Forelimb muscle (tissue), 1 donor: Measurements from ENCODE around the gene ZDHHC19. TPM values are rescaled to one million over a fixed set of nuclear protein-coding genes. Genes with fewer than 3 reads are reported as not detected.
"Not testable (repeated sequence)": the region's sequence is repeated elsewhere in the genome, so short reads cannot be mapped to it uniquely, and the experiment has no call there.

Experiments used
- DNase-seq: peaks from one replicate; pipeline ENCODE4 v3.0.0-alpha.2; 2013; ENCODE audit warnings: low read depth
- polyA plus RNA-seq: library from polyadenylated mRNA; unstranded; fragments of 120-200 nt; gene quantifications from one replicate; pipeline ENCODE4 v1.2.1, GENCODE V29; 2013; ENCODE audit not compliant: insufficient read length

The ZDHHC19 gene
- polyA plus RNA-seq, 1 donor: 0.46 TPM

DNA sequence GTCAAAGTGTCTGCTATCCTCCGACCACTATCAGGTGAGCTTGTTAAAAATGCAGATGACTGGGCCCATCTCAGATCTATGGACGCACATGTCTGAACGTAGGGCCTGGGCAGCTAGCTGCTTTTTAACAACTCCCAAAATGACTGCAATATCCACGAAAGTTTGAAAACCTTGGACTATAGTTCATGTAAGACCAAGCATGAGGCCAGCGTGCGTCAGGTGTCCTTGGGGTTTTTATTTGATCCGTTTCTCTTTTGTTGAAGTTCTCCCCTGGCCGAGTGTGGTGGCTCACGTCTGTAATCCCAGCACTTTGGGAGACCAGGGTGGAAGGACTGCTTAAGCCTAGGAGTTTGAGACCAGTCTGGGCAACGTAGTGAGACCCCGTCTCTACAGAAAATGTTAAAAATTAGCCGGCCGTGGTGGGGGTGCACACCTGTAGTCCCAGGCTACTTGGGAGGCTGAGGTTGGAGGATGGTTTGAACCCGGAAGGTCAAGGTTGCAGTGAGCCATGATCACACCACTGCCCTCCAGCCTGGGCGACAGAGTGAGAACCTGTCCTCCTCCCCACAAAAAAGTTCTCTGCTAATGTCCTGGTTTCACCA lies 14.7 kb upstream of the ZDHHC19 start:
- no peak for DNase-seq

GRCh38 chr3:196225086-196225485 lies 13.9 kb upstream of the ZDHHC19 start:
- no peak for DNase-seq

GRCh38 chr3:196222876-196223595 lies 11.8 kb upstream of the ZDHHC19 start:
- DNase-seq: no peak

DNA sequence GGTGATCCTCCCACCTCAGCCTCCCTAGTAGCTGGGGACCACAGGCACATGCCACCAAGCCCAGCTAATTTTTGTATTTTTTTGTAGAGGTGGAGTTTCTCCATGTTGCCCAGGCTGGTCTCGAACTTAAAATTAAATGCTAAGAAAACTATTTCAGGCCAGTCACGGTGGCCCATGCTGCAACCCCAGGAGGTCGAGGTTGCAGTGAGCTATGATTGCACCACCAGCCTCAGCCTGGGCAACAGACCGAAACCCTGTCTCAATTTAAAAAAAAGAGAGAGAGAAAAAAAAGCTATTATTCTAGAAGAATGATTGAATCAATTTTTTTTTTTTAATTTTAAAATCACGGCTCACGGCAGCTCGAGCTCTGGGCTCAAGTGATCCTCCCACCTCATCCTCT lies 9.8 kb upstream of the ZDHHC19 start:
- DNase-seq: no peak

GRCh38 chr3:196220587-196220986 lies 9.4 kb upstream of the ZDHHC19 start:
- DNase-seq: no peak

GRCh38 chr3:196219970-196220311 lies 8.7 kb upstream of the ZDHHC19 start:
- DNase-seq: no peak

DNA sequence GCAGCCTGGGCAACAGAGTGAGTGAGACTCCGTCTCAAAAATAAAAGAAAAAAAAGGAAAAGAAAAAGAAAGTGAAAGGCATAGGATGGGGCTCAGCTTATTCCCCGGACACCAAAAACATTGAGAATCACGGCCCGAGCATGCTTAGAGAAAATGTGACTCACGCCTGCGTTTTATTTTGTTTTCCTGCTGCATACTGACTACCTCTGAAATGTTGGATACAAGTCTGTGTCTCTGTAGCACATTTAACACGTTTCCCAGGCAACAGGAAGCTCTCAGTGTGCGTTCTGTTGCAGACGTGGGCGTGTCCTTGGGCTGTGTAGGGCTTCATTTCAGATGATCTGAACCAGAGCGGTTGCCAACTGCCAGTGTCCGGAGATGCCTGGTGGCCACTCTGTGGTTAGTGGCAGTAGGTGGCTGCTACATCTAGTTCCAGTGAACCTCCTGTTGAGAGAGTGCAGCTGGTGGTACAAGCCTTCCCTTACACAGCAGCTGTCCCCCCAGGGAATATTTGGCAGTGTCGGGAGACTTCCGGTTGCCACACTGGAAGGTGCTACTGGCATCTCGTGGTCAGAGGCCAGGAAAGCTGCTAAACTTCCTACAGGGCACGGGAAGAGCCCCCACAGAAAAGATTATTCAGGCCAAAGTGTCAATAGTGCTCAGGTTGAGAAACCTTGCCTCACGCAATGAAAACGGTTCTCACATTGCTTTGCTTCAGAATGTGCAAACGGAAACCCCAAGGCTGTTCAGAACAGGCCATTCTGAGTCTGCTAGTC lies 8.2 kb upstream of the ZDHHC19 start:
- DNase-seq: peak; percentile 80

GRCh38 chr3:196218155-196218712 lies 7.0 kb upstream of the ZDHHC19 start:
- DNase-seq: no peak

DNA sequence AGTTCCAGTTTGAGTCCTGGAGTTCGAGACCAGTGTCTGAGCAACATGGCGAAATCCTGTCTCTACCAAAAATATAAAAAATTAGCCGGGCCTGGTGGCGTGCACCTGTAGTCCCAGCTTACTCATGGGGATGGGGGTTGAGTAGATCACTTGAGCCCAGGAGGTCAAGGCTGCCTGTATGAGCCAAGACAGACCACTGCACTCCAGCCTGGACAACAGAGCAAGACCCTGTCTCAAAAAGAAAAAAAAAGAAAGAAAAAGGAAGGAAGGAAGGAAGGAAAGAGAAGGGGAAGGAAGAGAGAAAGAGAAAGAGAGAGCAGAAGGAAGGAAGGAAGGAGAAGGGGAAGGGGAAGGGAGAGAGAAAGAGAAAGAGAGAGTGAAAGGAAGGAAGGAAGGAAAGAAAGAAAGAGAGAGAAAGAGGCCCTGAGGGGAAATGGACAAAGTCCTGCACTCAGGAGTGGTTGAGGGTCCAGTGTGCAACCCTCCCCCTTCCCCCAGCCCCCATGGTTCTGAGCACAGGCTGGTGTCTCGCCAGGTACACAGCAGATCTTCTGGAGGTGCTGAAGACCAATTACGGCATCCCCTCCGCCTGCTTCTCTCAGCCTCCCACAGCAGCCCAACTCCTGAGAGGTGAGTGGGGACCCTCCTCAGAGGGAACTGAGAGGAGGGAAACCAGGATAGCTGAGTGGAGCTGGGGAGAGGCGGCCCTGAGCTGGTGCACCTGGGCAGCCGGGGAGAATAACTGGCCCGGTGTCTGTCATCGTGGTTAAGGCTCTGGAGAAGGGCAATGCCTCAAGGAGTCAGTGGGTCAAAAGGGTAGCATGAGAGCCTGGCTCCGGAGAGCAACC lies 6.3 kb upstream of the ZDHHC19 start:
- DNase-seq: no peak

DNA sequence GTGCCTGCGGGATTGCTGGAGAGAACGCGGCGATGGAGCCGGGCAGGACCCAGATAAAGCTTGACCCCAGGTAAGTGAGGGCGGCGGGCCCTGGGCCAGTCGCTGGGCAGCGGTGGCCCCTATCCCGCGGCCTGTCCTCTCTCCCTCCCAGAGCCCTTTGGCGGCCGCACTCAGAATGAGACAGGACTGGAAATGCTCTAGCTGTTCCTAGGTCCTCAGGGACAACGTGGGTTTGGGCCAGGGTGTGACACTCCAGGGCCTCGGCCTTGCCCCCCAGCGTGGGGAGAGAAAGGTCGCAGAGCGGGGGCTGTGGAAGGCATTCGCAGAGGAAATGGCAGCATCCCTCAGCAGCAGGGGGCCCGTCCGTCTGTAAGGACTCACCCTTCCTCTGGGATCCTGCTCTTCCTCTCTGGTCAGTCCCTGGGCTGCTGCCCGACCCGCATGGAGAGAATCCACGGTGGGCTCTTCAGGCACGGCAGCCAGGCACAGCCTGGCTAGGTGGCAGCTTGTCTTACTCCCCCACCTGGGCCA lies 5.5 kb upstream of the ZDHHC19 start:
- DNase-seq: no peak

GRCh38 chr3:196216089-196216564 lies 4.9 kb upstream of the ZDHHC19 start, which contains the start of gene SLC51A:
Gene SLC51A (plus strand): TSS chr3:196216534. CDS start chr3:196216713, 179 bp downstream.
- DNase-seq: no peak

DNA sequence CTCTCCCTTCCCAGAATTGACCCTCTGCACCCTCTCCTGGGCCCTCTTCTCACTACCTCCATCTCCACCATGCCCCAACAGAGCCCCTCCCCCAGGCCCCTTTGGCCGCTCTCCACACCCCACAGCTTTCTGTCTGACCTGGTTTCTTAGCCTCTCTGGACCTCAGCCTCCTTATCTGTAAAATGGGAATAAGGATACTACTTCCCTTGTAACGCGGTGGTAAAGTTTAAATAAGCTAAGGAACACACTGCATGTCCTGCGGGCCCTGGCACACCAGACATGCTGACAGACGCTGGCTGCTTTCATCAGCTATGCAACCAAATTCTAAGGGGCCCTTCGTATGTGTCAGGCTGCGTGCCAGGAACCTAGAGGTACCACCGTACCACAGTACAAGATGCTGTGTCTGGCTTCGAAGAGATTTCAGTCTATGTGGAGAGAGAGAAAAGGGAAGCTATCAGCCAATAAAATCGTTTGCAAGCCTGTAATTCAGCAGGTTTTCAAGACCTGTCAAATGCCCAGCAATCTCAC lies 4.4 kb upstream of the ZDHHC19 start:
- no peak for DNase-seq

DNA sequence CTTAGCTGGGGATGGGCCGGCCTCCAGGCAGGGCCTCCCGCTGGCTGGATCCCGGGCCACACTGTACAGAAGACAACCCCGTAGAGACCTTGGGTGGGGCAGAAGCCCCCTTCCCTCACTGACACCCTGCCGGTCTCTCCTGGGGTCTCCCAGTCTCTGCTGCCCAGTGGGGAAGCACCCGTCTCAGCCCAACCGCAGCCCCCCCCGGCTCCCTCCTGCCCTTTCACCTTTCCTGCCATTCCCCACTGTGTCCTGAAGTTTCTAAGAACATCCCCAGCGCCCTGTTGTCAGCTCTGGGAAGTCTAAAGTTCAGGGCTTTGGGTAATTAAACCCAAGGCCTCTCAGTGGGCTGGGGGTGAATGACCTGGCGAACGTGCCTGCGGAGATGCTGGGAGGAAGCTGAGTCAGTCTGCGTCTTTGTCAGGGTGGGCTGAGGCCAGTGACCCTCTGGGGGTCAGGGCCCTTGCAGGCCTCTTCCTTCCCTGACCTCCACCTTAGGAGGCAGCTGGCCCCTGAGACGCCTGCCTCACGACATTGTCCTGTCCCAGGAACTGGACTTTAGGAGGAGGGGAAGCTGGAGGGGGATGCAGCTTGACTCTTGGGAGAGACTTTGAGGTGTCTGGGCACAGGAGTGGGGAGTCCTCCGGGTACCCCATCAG lies 3.7 kb upstream of the ZDHHC19 start:
- no peak for DNase-seq

- DNase-seq: not testable (repeated sequence)
These were observed 1.1 kb downstream of the ZDHHC19 start for GRCh38 chr3:196209944-196210672.

DNA sequence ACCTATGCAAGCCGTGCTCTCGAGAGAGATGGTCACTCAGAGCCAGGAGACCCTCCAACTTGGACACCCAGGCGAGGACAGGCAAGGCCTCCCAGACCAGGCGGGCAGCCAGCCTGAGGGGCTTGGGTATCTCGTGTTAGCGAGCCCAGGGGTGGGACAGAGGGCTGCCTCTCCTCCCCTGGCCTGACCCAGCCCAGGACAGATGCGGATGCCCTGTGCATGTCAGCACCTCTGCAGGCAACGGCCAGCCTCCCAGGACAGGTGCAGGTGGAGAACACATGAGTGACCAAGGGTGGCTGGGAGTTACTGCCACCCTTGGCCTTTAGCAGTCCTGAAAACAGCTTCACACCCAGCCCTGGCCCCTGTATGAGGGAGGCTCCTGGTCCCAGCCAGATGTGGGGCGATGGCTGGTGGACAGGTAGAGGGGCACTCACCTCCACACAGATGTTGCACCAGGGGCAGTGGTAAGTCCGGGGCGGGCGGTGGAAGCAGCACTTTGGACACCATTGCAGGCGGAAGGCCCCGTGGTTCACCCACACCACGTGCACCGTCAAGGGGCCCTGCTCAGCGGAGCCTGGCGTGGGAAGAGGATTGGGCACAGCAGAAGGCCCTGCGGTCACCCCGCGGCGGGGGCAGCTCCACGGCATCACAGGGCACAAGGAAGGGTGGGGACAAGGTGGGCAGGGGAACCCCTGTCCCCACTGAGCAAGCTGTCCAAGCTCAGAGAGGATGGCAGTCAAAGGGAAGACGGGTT lies 2.1 kb downstream of the ZDHHC19 start:
- no peak for DNase-seq

DNA sequence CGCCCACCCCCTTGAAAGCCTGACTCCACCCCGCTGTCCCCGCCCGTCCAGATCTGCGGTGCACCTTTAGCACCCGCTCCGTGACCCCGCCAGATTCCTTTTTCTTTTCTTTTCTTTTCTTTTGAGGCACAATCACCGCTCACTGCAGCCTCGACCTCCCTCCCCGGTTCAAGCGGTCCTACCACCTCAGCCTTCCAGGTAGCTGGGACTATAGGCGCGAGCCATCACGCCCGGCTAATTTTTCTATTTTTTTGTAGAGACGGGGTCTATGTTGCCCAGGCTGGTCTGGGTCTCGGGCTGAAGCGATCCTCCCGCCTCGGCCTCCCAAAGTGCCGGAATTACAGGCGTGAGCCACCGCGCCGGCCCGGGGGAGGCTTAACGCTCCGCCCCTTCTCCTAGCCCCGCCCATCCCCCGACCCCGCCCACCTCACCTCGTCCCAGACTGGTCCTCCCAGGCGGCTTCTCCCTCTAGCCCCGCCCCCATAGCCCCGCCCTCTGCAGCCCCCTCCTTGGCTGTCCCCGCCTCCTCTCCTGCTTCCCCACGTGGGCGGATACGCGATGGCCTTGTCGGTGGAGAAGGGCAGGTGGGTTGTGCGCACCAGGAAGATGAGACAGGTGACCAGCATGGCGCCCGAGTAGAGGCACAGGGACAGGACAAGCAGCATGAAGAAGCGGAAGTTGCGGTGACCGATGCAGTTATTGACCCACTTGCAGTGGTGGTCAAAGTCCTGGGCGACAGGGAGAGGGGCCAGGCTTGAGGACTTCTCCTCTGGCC lies 3.2 kb downstream of the ZDHHC19 start:
- no peak for DNase-seq

DNA sequence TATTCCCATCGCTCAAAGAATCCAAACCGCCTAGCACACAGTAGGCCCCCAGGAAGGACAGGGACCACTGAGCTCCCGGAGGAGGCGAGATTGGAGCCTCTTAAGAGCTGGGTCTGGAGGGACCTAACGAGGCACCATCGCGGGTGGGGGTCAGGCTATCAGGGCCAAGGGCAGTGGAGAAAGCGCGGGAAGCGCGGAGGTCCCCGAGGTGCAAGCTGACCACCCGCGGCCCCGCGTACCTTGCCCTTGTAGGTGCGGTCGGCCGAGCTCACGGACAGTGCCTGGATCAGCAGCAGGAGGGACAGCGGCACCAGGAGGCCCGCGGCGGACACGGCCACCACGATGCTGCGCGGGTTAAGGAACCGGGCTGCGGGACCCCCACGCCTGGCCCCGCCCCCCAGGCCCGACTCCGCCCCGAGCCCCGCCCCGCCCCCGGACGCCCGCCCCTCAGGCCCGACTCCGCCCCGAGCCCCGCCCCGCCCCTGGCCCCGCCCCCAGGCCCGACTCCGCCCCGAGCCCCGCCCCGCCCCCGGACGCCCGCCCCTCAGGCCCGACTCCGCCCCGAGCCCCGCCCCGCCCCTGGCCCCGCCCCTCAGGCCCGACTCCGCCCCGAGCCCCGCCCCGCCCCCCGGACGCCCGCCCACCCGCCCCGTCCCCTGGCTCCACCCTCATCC lies 3.9 kb downstream of the ZDHHC19 start:
- DNase-seq: no peak
